ENCODE data around the gene TTC33.

DNA sequence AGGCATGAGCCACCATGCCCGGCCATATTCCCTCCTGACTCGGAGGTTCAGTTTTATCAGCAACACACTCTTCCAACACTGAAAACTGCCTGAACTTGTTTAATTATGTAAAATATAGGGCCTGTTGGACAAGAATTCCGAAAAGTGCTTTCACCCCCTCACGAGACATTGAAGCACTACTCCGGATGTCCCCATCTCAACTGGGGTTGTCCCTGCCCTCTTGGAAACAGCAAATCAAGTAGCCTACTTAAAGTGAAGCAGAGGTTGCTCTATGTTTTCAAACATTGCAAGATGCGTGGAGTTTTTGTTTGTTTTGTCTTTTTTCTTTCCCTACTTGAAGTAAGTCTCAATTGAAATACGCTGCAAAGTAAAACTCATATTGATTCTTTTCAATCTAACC, 68.4 kb downstream of the TTC33 start:
- no peak for TF ChIP-seq ZNF274 (IDR thresholded peaks at IDR 0.05; ENCODE audit: low read depth, low read length)
- no peak for TF ChIP-seq YY1 (IDR thresholded peaks at IDR 0.05; ENCODE audit: insufficient read depth, insufficient read length)
- TF ChIP-seq SUZ12 (IDR thresholded peaks at IDR 0.05; ENCODE audit: extremely low read depth, insufficient read depth, insufficient read length) = no peak

Data from NT2/D1 (cell line).